ENCODE data around the gene ELF2. TPM values are rescaled to one million over a fixed set of nuclear protein-coding genes. Genes with fewer than 3 reads are reported as not detected.
"Not testable (repeated sequence)": the region's sequence is repeated elsewhere in the genome, so short reads cannot be mapped to it uniquely, and the experiment has no call there.

ELF2 gene
- total RNA-seq, 1 donor: 52.2 TPM

- DNase-seq (ENCODE audit: low read depth): no peak
- TF ChIP-seq CTCF (IDR thresholded peaks at IDR 0.05; ENCODE audit: insufficient read depth, low read length): no peak
- H3K4me3 ChIP-seq (ENCODE audit: low read depth, low read length): no peak overlapping the region
Observed at GRCh38 chr4:139131209-139131870, 45.7 kb downstream of the ELF2 start.

DNA sequence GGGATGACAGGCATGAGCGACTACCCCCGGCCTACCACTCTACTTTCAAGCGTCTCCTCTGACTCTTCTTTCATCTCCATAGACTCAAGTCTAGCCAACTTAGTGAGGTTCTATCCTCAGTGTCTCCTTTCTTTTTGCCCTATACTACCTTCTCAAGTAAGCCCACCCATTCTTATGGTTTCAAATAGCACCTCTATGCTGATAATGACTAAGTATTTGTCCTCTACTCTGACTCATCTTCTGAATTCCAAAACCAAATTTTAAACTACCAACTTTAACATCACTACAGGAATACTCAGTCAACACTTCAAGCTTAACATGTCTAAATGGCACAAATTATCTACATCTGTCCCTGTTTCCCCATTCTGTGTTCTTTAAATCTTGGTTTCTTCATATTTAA is 47.8 kb downstream of the ELF2 start:
- TF ChIP-seq CTCF (IDR thresholded peaks at IDR 0.05; ENCODE audit: insufficient read depth, low read length): no peak
- no peak overlapping the region for H3K4me3 ChIP-seq (ENCODE audit: low read depth, low read length)
- DNase-seq (ENCODE audit: low read depth): no peak

DNA sequence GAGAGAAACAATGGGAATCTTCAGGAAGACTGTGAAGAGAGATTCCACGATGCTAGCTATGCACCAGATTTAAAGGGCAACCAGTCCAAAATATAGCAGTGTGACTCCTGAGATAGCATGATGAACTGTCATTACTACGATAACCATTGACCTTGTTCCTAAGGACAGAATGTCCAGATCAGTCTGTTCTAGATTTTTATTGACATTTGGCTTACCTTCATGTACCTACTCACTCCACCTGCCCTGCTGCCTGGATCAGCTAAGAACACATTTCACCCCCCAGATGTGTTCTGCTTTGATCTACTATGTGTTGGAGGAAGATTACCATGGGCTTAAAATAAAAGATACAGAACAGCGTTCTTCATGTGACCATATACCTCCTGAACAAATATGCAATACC is 50.1 kb downstream of the ELF2 start:
- no peak for DNase-seq (ENCODE audit: low read depth)
- H3K4me3 ChIP-seq (ENCODE audit: low read depth, low read length): no peak overlapping the region
- no peak for TF ChIP-seq CTCF (IDR thresholded peaks at IDR 0.05; ENCODE audit: insufficient read depth, low read length)

DNA sequence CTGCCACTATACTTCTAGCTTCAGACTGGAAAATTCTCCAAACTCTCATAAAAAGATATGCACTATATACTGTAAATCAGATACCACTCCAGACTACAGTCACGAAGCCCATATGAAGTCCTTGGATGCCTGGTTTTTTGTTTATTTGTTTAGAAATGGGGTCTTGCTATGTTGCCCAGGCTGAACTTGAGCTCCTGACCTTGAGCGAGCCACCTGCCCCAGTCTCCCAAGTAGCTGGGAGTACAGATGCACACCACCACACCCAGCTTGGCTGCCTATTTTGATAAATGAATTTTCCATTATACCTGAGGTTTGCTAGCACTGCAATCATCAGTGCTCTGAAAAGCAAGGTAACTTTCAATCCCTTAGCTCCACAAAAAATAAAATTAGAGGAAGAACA is 53.1 kb downstream of the ELF2 start:
- no peak overlapping the region for H3K4me3 ChIP-seq (ENCODE audit: low read depth, low read length)
- no peak for DNase-seq (ENCODE audit: low read depth)
- TF ChIP-seq CTCF (IDR thresholded peaks at IDR 0.05; ENCODE audit: insufficient read depth, low read length): no peak

DNA sequence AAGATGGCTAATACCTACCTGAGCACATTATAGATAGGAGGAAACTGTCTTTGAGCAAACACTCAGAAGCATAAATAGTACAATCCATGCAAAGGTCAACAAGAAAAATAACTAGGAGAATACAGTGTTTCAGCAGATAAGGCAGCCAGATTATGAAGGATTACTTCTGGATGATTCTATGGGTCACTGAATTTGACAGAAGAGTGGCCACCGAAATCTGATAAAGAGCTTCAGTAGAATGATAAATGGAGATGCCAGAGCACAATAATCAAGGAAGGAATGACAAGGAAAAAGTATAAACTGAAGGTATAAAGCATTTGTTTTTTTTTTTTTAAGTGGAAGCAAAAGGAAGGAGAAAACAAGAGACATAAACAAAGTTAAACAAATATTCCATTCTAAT is 58.7 kb downstream of the ELF2 start:
- no peak overlapping the region for H3K4me3 ChIP-seq (ENCODE audit: low read depth, low read length)
- no peak for TF ChIP-seq CTCF (IDR thresholded peaks at IDR 0.05; ENCODE audit: insufficient read depth, low read length)

DNA sequence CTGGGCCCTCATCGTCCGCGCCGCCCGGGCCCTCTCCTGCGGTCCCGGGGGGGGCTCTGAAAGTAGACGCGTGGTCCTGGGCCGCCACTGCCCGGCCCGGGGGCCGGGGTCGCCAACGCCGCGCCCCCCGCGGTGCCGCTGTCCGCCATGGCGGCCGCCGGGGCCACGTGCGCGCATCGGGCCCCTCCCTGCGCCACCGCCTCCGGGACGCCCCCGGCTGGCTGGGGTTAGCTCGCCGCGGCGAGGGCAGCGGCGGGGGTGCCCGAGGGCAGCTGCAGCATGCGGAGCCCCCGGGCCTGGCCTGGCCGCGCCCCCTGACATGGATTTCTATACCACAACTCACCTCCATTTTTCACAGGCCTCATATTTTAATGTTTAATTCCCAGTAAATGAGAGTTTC is 61.8 kb downstream of the ELF2 start:
- no peak for TF ChIP-seq CTCF (IDR thresholded peaks at IDR 0.05; ENCODE audit: insufficient read depth, low read length)
- no peak for DNase-seq (ENCODE audit: low read depth)
- no peak overlapping the region for H3K4me3 ChIP-seq (ENCODE audit: low read depth, low read length)

More for the DNA sequence above, 58.7 kb downstream of the ELF2 start:
- DNase-seq (ENCODE audit: low read depth): no peak

DNA sequence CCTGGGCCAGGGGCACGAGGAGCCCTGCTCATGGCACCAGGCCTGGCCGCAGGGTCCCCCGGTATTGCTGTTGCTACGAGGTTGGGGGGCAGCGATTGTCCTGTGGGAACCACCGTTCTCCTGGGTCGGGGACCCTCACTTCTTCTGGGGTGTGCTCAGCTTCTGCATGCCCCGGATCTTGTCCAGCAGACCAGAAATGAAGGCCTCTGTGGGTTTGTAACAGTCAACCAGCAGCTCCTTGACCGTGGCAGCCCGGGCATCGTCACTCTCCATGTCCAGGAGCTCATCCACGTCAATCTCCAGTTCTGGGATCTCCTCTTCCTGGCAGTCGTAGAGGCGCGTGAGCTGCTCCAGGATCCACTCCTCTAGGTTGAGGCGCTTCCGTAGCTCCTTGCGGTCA is 62.2 kb downstream of the ELF2 start:
- H3K4me3 ChIP-seq (ENCODE audit: low read depth, low read length): not testable (repeated sequence)

More for the DNA sequence above, 62.2 kb downstream of the ELF2 start:
- DNase-seq (ENCODE audit: low read depth): not testable (repeated sequence)

All from fibroblast of the aortic adventitia (primary cell).